Suprapubic skin (tissue), 4 donors: Measurements from ENCODE around the gene ZCCHC4. TPM values are rescaled to one million over a fixed set of nuclear protein-coding genes. Genes with fewer than 3 reads are reported as not detected.

ENCODE experiments used
- DNase-seq, 2 donors: peaks; one replicate each; pipeline ENCODE4 v3.0.0-alpha.2; 2019; ENCODE audit warnings: low spot score in 2 of 2
- H3K27ac ChIP-seq: fragments of 200-600 bp; sonication (generic); one replicate; pipeline ENCODE4 v1.5.1; 2019
- H3K27me3 ChIP-seq: fragments of 200-600 bp; sonication (generic); one replicate; pipeline ENCODE4 v1.5.1; 2019
- H3K36me3 ChIP-seq: fragments of 200-600 bp; sonication (generic); one replicate; pipeline ENCODE4 v1.5.1; 2019
- H3K4me1 ChIP-seq: fragments of 200-600 bp; sonication (generic); one replicate; pipeline ENCODE4 v1.5.1; 2019
- H3K4me3 ChIP-seq: fragments of 200-600 bp; sonication (generic); one replicate; pipeline ENCODE4 v1.5.1; 2019; ENCODE audit warnings: mild to moderate bottlenecking
- H3K9me3 ChIP-seq: fragments of 200-600 bp; sonication (generic); one replicate; pipeline ENCODE4 v1.5.1; 2019
- EP300 ChIP-seq: sonication (generic); formaldehyde crosslinking; IDR thresholded peaks from one replicate; pipeline ENCODE4 v1.6.1; 2017; ENCODE audit warnings: antibody characterized with exemption
- POLR2A ChIP-seq, 2 donors: fragments of 450-650 bp; IDR thresholded peaks; one replicate each; pipeline ENCODE4 v1.6.1; 2017; ENCODE audit warnings: antibody characterized with exemption in 2 of 2, mild to moderate bottlenecking in 2 of 2, moderate library complexity in 2 of 2
- POLR2AphosphoS5 ChIP-seq, 3 donors: sonication (generic); formaldehyde crosslinking; IDR thresholded peaks; one replicate each; pipeline ENCODE4 v1.6.1; 2017; ENCODE audit warnings: antibody characterized with exemption in 3 of 3
- WGBS: methylation state at CpG from one replicate; pipeline ENCODE4 v1.1.5; 2018; 5-methylcytosine and 5-hydroxymethylcytosine counted together
- total RNA-seq, 4 donors: library from RNA; depleted of rRNA; stranded (reverse); fragments of >200 nt; gene quantifications; one replicate each; pipeline ENCODE4 v1.1.0, GENCODE V29; 2016
- TF ChIP-seq, protein P1 (sequence below), 2 donors: fragments of 200-600 bp in 1 of 2; fragments of 450-650 bp in 1 of 2; sonication (generic) in 1 of 2; IDR thresholded peaks; one replicate each; pipeline ENCODE4 v1.5.1; 2016 to 2019; ENCODE audit warnings: antibody characterized with exemption in 2 of 2, mild to moderate bottlenecking in 1 of 2, moderate library complexity in 1 of 2

The ZCCHC4 gene
- total RNA-seq, 4 donors from 2014 or later = 7.2 to 20.0 (median 11.2) TPM

GRCh38 chr4:25417014-25417413, 104.4 kb downstream of the ZCCHC4 start:
- no peak for DNase-seq
- H3K4me3 ChIP-seq = no peak overlapping the region
- no peaks in the 10 kb centered on the region for H3K9me3 ChIP-seq
- no peaks in the 10 kb centered on the region for H3K27me3 ChIP-seq
- peaks cover 71% of the 10 kb centered on the region for H3K36me3 ChIP-seq
- no peak overlapping the region for H3K27ac ChIP-seq
- 99% methylated on average over 2 of the region's 2 CpGs for WGBS
- TF ChIP-seq, protein P1, sequence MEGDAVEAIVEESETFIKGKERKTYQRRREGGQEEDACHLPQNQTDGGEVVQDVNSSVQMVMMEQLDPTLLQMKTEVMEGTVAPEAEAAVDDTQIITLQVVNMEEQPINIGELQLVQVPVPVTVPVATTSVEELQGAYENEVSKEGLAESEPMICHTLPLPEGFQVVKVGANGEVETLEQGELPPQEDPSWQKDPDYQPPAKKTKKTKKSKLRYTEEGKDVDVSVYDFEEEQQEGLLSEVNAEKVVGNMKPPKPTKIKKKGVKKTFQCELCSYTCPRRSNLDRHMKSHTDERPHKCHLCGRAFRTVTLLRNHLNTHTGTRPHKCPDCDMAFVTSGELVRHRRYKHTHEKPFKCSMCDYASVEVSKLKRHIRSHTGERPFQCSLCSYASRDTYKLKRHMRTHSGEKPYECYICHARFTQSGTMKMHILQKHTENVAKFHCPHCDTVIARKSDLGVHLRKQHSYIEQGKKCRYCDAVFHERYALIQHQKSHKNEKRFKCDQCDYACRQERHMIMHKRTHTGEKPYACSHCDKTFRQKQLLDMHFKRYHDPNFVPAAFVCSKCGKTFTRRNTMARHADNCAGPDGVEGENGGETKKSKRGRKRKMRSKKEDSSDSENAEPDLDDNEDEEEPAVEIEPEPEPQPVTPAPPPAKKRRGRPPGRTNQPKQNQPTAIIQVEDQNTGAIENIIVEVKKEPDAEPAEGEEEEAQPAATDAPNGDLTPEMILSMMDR (IDR thresholded peaks at IDR 0.05) = no peak
- TF ChIP-seq POLR2AphosphoS5 (IDR thresholded peaks at IDR 0.05) (no peak), POLR2A (IDR thresholded peaks at IDR 0.05) (no peak), EP300 (no peak)
- H3K4me1 ChIP-seq = no peaks in the 10 kb centered on the region

Other genes starting within 250 kb of the ZCCHC4 start
- gene SEPSECS, start 152.3 kb upstream of the ZCCHC4 start, total RNA-seq = 10 to 100 TPM in 2 of 4 donors, 1 to 10 TPM in 2; 4.2 to 21.8 (median 9.6) TPM
- gene PI4K2B, start 78.7 kb upstream of the ZCCHC4 start, total RNA-seq = 10 to 100 TPM; 13.2 to 21.2 (median 16.3) TPM
- 10 to 100 TPM; 16.9 to 72.1 (median 21.1) TPM for gene ANAPC4, start 64.5 kb downstream of the ZCCHC4 start, total RNA-seq